MM.1S (cell line): ENCODE measurements around the gene PSMB8.

Experiments used
- DNase-seq: peaks from one replicate; pipeline ENCODE4 v3.0.0-alpha.2; 2015
- H2AFZ ChIP-seq: fragments of 300-600 bp; sonication (generic); 2 replicates; pipeline ENCODE4 v1.6.0; 2016; ENCODE audit warnings: antibody characterized with exemption, low read length
- H3F3A ChIP-seq: fragments of 300-600 bp; sonication (generic); 2 replicates; pipeline ENCODE4 v1.6.1; 2016; ENCODE audit warnings: mild to moderate bottlenecking, antibody characterized with exemption, low read length, moderate library complexity, mixed read lengths; ENCODE audit not compliant: insufficient read depth
- H3K27ac ChIP-seq: fragments of 300-600 bp; sonication (generic); 2 replicates; pipeline ENCODE4 v1.5.1; 2016; ENCODE audit warnings: mild to moderate bottlenecking, low read length
- H3K27me3 ChIP-seq: fragments of 300-600 bp; sonication (generic); replicated peaks from 2 replicates; pipeline ENCODE4 v1.6.0; 2016; ENCODE audit warnings: low read length; ENCODE audit not compliant: insufficient read depth
- H3K36me3 ChIP-seq: fragments of 300-600 bp; sonication (generic); replicated peaks from 2 replicates; pipeline ENCODE4 v1.6.1; 2016; ENCODE audit warnings: mild to moderate bottlenecking, low read length, mixed read lengths; ENCODE audit not compliant: insufficient read depth
- H3K4me1 ChIP-seq: fragments of 300-600 bp; sonication (generic); 2 replicates; pipeline ENCODE4 v1.6.1; 2016; ENCODE audit warnings: low read length, mixed read lengths
- H3K4me2 ChIP-seq: fragments of 300-600 bp; sonication (generic); 2 replicates; pipeline ENCODE4 v1.6.0; 2016; ENCODE audit warnings: low read depth, low read length
- H3K4me3 ChIP-seq: fragments of 300-600 bp; sonication (generic); 2 replicates; pipeline ENCODE4 v1.5.1; 2016; ENCODE audit warnings: low read length, mixed read lengths
- H3K79me2 ChIP-seq: fragments of 300-600 bp; sonication (generic); 2 replicates; pipeline ENCODE4 v1.6.1; 2016; ENCODE audit warnings: mixed run types, low read length, mixed read lengths
- H3K9ac ChIP-seq: fragments of 300-600 bp; sonication (generic); 2 replicates; pipeline ENCODE4 v1.6.1; 2016; ENCODE audit warnings: low read length, mixed read lengths
- H3K9me2 ChIP-seq: fragments of 300-600 bp; sonication (generic); replicated peaks from 2 replicates; pipeline ENCODE4 v1.6.1; 2016; ENCODE audit warnings: mild to moderate bottlenecking, low read length, mixed read lengths; ENCODE audit not compliant: insufficient read depth
- H3K9me3 ChIP-seq: fragments of 300-600 bp; sonication (generic); replicated peaks from 2 replicates; pipeline ENCODE4 v1.6.1; 2016; ENCODE audit warnings: mild to moderate bottlenecking, low read length, mixed read lengths; ENCODE audit not compliant: insufficient read depth
- H4K20me1 ChIP-seq: fragments of 300-600 bp; sonication (generic); 2 replicates; pipeline ENCODE4 v1.6.1; 2016; ENCODE audit warnings: mild to moderate bottlenecking, low read length, moderate library complexity, mixed read lengths; ENCODE audit not compliant: insufficient read depth
- EZH2 ChIP-seq: fragments of 300-600 bp; sonication (generic); optimal IDR thresholded peaks from 2 replicates; pipeline ENCODE3; 2017; ENCODE audit warnings: low read depth, mild to moderate bottlenecking, antibody characterized with exemption, low read length, mixed read lengths
- EZH2phosphoT487 ChIP-seq: fragments of 300-600 bp; sonication (generic); IDR thresholded peaks from 2 replicates; pipeline ENCODE4 v1.6.1; 2018; ENCODE audit warnings: antibody characterized with exemption, low read length
- TF ChIP-seq, protein P1 (sequence below): fragments of 300-600 bp; sonication (generic); IDR thresholded peaks from 2 replicates; pipeline ENCODE4 v1.5.1; 2016; ENCODE audit warnings: antibody characterized with exemption, low read length, mixed read lengths

PSMB8 gene

DNA sequence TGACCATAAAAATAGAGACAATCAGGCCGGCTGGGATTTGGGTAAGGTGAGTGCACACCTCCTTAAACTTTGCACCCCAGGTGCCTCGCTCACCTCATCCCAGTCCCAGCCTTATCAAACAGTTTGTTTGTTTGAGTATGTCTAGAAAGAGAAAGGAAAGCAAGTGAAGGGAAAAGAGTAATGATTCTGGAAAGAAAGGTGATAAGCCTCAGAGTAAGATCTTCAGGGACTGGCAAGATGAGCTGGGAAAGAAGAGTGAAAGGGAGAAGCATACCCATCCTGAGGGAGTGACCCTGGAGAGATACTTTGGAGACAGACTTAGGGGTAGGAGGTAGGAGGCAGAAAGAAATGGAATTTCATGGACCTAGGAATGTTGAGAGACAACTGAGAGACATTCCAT is 7.0 kb downstream of the PSMB8 start:
- Histone ChIP-seq H3F3A (peaks cover 4% of the 10 kb centered on the region; the same call in 1 of the 2 replicates), H3K4me2 (peak overlapping the region; percentile 88), H3K9me3 (no peaks in the 10 kb centered on the region), H3K27me3 (no peaks in the 10 kb centered on the region), H3K9ac (peak overlapping the region; percentile 73; the same call in 1 of the 2 replicates), H4K20me1 (no peaks in the 10 kb centered on the region), H3K4me1 (peaks cover 9% of the 10 kb centered on the region), H3K79me2 (peaks cover 22% of the 10 kb centered on the region), H3K27ac (no peak overlapping the region), H3K36me3 (no peaks in the 10 kb centered on the region; the same call in 1 of the 2 replicates), H2AFZ (no peak overlapping the region), H3K9me2 (no peaks in the 10 kb centered on the region), H3K4me3 (peak overlapping the region; percentile 74)
- DNase-seq = no peak
- TF ChIP-seq, protein P1, sequence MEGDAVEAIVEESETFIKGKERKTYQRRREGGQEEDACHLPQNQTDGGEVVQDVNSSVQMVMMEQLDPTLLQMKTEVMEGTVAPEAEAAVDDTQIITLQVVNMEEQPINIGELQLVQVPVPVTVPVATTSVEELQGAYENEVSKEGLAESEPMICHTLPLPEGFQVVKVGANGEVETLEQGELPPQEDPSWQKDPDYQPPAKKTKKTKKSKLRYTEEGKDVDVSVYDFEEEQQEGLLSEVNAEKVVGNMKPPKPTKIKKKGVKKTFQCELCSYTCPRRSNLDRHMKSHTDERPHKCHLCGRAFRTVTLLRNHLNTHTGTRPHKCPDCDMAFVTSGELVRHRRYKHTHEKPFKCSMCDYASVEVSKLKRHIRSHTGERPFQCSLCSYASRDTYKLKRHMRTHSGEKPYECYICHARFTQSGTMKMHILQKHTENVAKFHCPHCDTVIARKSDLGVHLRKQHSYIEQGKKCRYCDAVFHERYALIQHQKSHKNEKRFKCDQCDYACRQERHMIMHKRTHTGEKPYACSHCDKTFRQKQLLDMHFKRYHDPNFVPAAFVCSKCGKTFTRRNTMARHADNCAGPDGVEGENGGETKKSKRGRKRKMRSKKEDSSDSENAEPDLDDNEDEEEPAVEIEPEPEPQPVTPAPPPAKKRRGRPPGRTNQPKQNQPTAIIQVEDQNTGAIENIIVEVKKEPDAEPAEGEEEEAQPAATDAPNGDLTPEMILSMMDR = no peak
- TF ChIP-seq EZH2phosphoT487 (no peak), EZH2 (no peak)

DNA sequence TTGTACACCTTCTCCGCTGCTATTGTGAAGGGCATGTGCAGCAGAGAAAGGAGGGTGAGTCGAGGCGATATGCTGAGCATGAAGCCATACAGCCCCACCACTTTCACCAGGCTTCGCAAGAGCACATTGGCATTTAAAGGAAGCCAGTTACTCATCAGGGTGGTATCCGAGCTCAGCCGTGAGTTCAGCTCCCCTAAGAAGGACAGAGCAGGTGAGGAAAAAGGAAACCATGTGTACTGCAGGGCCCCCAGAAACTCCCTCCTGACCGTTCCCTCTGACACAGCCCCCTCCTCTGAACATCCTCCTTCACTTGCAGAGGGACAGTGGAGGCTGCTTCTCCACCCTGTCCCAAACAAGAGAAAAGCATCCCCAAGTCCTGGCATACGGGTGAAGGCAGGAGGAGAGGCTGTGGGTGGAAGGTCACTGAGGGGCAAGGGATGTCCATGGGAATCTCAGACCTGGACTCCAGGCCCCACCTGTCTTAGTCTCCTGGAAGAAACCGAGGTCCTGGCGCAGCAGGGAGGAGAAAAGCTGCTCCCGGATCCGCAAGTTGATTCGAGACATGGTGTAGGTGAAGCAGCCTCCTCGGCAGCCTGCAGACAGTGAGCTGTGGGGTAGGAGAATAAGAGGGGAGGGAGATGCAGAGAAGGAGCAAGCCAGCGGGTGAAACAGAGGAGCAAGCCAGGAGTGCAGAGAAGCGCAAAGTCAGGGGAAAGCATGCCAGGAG is 8.5 kb downstream of the PSMB8 start:
- Histone ChIP-seq H3K4me1 (peaks cover 9% of the 10 kb centered on the region), H3K9me2 (no peaks in the 10 kb centered on the region), H3K79me2 (peaks cover 20% of the 10 kb centered on the region), H3K27ac (no peak overlapping the region), H3K36me3 (peaks cover 7% of the 10 kb centered on the region), H3K9me3 (no peaks in the 10 kb centered on the region), H3F3A (peaks cover 4% of the 10 kb centered on the region; the same call in 1 of the 2 replicates), H3K27me3 (no peaks in the 10 kb centered on the region), H2AFZ (no peak overlapping the region), H3K4me3 (no peak overlapping the region), H3K9ac (no peak overlapping the region), H3K4me2 (no peak overlapping the region), H4K20me1 (no peaks in the 10 kb centered on the region)
- DNase-seq = no peak
- TF ChIP-seq EZH2phosphoT487 = no peak
- TF ChIP-seq EZH2 = no peak
- TF ChIP-seq, protein P1 = no peak

DNA sequence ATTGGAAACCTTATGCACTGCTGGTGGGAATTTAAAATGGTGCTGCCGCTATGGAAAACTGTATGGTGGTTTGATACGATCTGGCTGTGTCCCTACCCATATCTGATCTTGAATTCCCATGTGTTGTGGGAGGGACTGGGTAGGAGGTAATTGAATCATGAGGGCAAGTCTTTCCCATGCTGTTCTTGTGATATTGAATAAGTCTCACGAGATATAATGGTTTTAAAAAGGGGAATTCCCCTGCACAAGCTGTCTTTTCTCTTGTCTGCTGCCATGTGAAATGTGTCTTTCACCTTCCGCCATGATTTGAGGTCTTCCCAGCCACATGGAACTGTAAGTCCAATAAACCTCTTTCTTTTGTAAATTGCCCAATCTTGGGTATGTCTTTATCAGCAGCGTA is 10.2 kb downstream of the PSMB8 start:
- no peak overlapping the region for H3K27ac ChIP-seq
- H2AFZ ChIP-seq = no peak overlapping the region
- no peaks in the 10 kb centered on the region for H3K9me2 ChIP-seq
- H3K9me3 ChIP-seq = no peaks in the 10 kb centered on the region
- peaks cover 9% of the 10 kb centered on the region for H3K4me1 ChIP-seq
- no peak for TF ChIP-seq EZH2
- TF ChIP-seq, protein P1 = no peak
- no peak for TF ChIP-seq EZH2phosphoT487
- no peak overlapping the region for H3K4me3 ChIP-seq
- peaks cover 7% of the 10 kb centered on the region for H3K36me3 ChIP-seq
- H3K27me3 ChIP-seq = no peaks in the 10 kb centered on the region
- no peaks in the 10 kb centered on the region for H4K20me1 ChIP-seq
- H3K4me2 ChIP-seq = no peak overlapping the region
- H3F3A ChIP-seq = no peaks in the 10 kb centered on the region; the same call in 1 of the 2 replicates
- peaks cover 20% of the 10 kb centered on the region for H3K79me2 ChIP-seq
- no peak for DNase-seq
- H3K9ac ChIP-seq = no peak overlapping the region
